Fibroblast of lung (primary cell): ENCODE measurements around the gene GRK4.

ENCODE experiments used
- EZH2 ChIP-seq: IDR thresholded peaks from 2 replicates; pipeline ENCODE4 v1.5.1; 2012; ENCODE audit warnings: low read length, control low read depth, mild to moderate bottlenecking; ENCODE audit errors: missing control alignments
- TF ChIP-seq, protein P1 (sequence below), 2 donors: IDR thresholded peaks in 1 of 2; conservative IDR thresholded peaks in 1 of 2; 1 replicate in 1 of 2; 2 replicates in 1 of 2; pipeline ENCODE4 v1.5.1; 2011 to 2012; ENCODE audit warnings: low read length in 2 of 2, control low read depth in 1 of 2, inconsistent platforms in 1 of 2, low read depth in 1 of 2, mild to moderate bottlenecking in 1 of 2

- TF ChIP-seq, protein P1, sequence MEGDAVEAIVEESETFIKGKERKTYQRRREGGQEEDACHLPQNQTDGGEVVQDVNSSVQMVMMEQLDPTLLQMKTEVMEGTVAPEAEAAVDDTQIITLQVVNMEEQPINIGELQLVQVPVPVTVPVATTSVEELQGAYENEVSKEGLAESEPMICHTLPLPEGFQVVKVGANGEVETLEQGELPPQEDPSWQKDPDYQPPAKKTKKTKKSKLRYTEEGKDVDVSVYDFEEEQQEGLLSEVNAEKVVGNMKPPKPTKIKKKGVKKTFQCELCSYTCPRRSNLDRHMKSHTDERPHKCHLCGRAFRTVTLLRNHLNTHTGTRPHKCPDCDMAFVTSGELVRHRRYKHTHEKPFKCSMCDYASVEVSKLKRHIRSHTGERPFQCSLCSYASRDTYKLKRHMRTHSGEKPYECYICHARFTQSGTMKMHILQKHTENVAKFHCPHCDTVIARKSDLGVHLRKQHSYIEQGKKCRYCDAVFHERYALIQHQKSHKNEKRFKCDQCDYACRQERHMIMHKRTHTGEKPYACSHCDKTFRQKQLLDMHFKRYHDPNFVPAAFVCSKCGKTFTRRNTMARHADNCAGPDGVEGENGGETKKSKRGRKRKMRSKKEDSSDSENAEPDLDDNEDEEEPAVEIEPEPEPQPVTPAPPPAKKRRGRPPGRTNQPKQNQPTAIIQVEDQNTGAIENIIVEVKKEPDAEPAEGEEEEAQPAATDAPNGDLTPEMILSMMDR (conservative IDR thresholded peaks at IDR 0.05 in 1 of 2, IDR thresholded peaks at IDR 0.05 in 1 of 2; ENCODE audit: low read depth in 1 of 2, low read length in 2 of 2) = no peak
- no peak for TF ChIP-seq EZH2
These were observed 106.4 kb downstream of the GRK4 start for GRCh38 chr4:3069661-3070199.
